H1 (cell line): ENCODE results near the gene SMIM1. TPM values are rescaled to one million over a fixed set of nuclear protein-coding genes. Genes with fewer than 3 reads are reported as not detected.

Experiments used
- CEBPB ChIP-seq: IDR thresholded peaks from 2 replicates; pipeline ENCODE4 v1.6.1; 2012; ENCODE audit warnings: low read depth, low read length
- RBBP5 ChIP-seq: IDR thresholded peaks from 2 replicates; pipeline ENCODE4 v1.7.1; 2012; ENCODE audit warnings: low read depth, mild to moderate bottlenecking, inconsistent platforms, low read length, moderate library complexity, borderline replicate concordance
- polyA plus RNA-seq, 7 experiments: library from polyadenylated mRNA; depleted of rRNA in 3 of 7; stranded (reverse) in 5 of 7; unstranded in 2 of 7; fragments of >200 nt in 5 of 7; fragments of 200-250 nt in 2 of 7; gene quantifications; 1 replicate in 5 of 7; 2 replicates in 1 of 7; 4 replicates in 1 of 7; pipeline versions ENCODE4 v1.2.1 to v1.2.3, GENCODE V29; 2011 to 2013; ENCODE audit warnings: missing spikeins in 2 of 7, mixed read lengths in 2 of 7
- total RNA-seq: library from RNA; stranded (reverse); fragmentation: NEBNext Ultra II Directional; extraction: Animal tissue kit (Norgen Biotek cat#: 25700); gene quantifications from 2 replicates; pipeline ENCODE4 v1.2.1, GENCODE V29; 2021

The SMIM1 gene
- total and polyA plus RNA-seq, 2 of the 8 experiments (the other 6 are each of a cell fraction or from before 2014, with no cell fraction given) = 7.7 to 9.7 TPM

DNA sequence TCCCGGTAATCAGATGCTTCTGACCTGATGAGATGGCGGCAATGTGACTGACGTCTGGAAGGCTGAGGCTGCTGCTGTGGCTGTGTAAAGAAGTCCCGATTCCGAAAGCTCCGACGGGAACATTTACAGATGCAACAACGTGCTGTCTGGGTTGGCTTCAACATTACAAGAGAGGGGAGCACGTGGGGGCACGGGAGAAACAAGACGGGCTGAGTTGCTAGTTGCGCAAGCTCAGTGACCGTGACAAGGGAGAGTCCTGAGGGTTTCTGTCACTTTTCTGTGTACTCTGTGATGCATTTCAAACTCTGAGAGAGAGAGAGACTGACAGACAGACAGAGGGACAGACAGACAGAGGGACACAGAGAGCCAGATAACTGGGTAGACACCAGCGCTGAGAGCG, 49.4 kb downstream of the SMIM1 start (continued):
- TF ChIP-seq CEBPB (no peak), RBBP5 (no peak)
